Measurements from ENCODE around the gene NFKB2. TPM values are rescaled to one million over a fixed set of nuclear protein-coding genes. Genes with fewer than 3 reads are reported as not detected.

The NFKB2 gene
- total and polyA plus RNA-seq, 2 of the 8 experiments (the other 6 are each of a cell fraction or from before 2014, with no cell fraction given): 20.4 to 31.4 TPM

GRCh38 chr10:102375250-102375649 lies 20.3 kb upstream of the NFKB2 start (continued):
- no peak for TF ChIP-seq BACH1 (IDR thresholded peaks at IDR 0.05; ENCODE audit: low read length)
- no peak for TF ChIP-seq E2F6 (IDR thresholded peaks at IDR 0.05)
- peak; percentile 59 to 72 for TF ChIP-seq RAD21 (IDR thresholded peaks at IDR 0.05 in 1 of 2, conservative IDR thresholded peaks at IDR 0.05 in 1 of 2; ENCODE audit: low read depth in 2 of 2, low read length in 2 of 2)
- TF ChIP-seq SAP30 (IDR thresholded peaks at IDR 0.05; ENCODE audit: insufficient read depth, insufficient replicate concordance, low read length): no peak
- TF ChIP-seq YY1 (IDR thresholded peaks at IDR 0.05; ENCODE audit: low read depth, low read length): no peak
- no peak for TF ChIP-seq CHD7 (IDR thresholded peaks at IDR 0.05; ENCODE audit: insufficient replicate concordance, low read length)
